Naive thymus-derived CD4-positive, alpha-beta T cell (primary cell): ENCODE data around the gene PLAAT5. TPM values are rescaled to one million over a fixed set of nuclear protein-coding genes. Genes with fewer than 3 reads are reported as not detected.

ENCODE experiments used
- ATAC-seq: fragments of 150-1000 bp; cut with Tn5 transposase; 2 replicates; pipeline ENCODE4 v1.10.0; 2021; ENCODE audit warnings: mild to moderate bottlenecking, moderate library complexity
- CTCF ChIA-PET: fragments of 350-600 bp; sonication (Branson Sonifier 250); formaldehyde crosslinking; loops from one replicate; lab custom pipeline; 2021; ENCODE audit warnings: antibody characterized with exemption; lab: Charles Lee
- POLR2A ChIA-PET: fragments of 350-600 bp; sonication (Branson Sonifier 250); formaldehyde crosslinking; loops from one replicate; lab custom pipeline; 2021; ENCODE audit warnings: antibody characterized with exemption, inconsistent platforms; lab: Charles Lee
- DNase-seq, 9 donors: peaks; one replicate each; pipeline versions ENCODE4 v3.0.0 to v3.0.0-alpha.2; 2020 to 2022; ENCODE audit warnings: mixed read lengths in 1 of 9
- H3K27ac ChIP-seq: one replicate; pipeline ENCODE4 v1.7.0; 2013; ENCODE audit warnings: mild to moderate bottlenecking, low read depth, low read length, moderate library complexity
- H3K27me3 ChIP-seq, 2 donors: one replicate each; pipeline ENCODE4 v1.7.0; 2013; ENCODE audit warnings: low read length in 2 of 2, mild to moderate bottlenecking in 2 of 2, moderate library complexity in 2 of 2; ENCODE audit not compliant: control insufficient read depth in 2 of 2, insufficient read depth in 2 of 2
- H3K36me3 ChIP-seq, 3 experiments: 1 replicate in 2 of 3; 2 replicates in 1 of 3; pipeline ENCODE4 v1.7.0; 2013; ENCODE audit warnings: low read length in 3 of 3, mild to moderate bottlenecking in 3 of 3, moderate library complexity in 1 of 3; ENCODE audit not compliant: insufficient read depth in 3 of 3, control insufficient read depth in 2 of 3
- H3K4me1 ChIP-seq, 2 donors: one replicate each; pipeline ENCODE4 v1.7.0; 2013; ENCODE audit warnings: low read length in 2 of 2, mild to moderate bottlenecking in 2 of 2, moderate library complexity in 1 of 2; ENCODE audit not compliant: control insufficient read depth in 2 of 2, insufficient read depth in 2 of 2
- H3K4me3 ChIP-seq: 2 replicates; pipeline ENCODE4 v1.7.0; 2013; ENCODE audit warnings: mild to moderate bottlenecking, low read length
- H3K9me3 ChIP-seq, 3 experiments: 1 replicate in 2 of 3; 2 replicates in 1 of 3; pipeline ENCODE4 v1.7.0; 2013; ENCODE audit warnings: low read length in 3 of 3; ENCODE audit not compliant: control insufficient read depth in 2 of 3
- H3K27ac Mint-ChIP-seq, 9 donors: one replicate each; pipeline ENCODE4 v1.8.0; 2020 to 2022; ENCODE audit warnings: mixed read lengths in 9 of 9, mild to moderate bottlenecking in 8 of 9, moderate library complexity in 5 of 9, inconsistent platforms in 2 of 9
- H3K27me3 Mint-ChIP-seq, 5 donors: one replicate each; pipeline ENCODE4 v1.8.0; 2021 to 2022; ENCODE audit warnings: mixed read lengths in 5 of 5, mild to moderate bottlenecking in 1 of 5
- H3K36me3 Mint-ChIP-seq, 5 donors: one replicate each; pipeline ENCODE4 v1.8.0; 2020 to 2022; ENCODE audit warnings: mixed read lengths in 5 of 5, mild to moderate bottlenecking in 3 of 5, inconsistent platforms in 1 of 5
- H3K4me1 Mint-ChIP-seq, 7 donors: one replicate each; pipeline ENCODE4 v1.8.0; 2020 to 2022; ENCODE audit warnings: mixed read lengths in 7 of 7, mild to moderate bottlenecking in 3 of 7, inconsistent platforms in 1 of 7
- H3K4me3 Mint-ChIP-seq, 10 donors: one replicate each; pipeline ENCODE4 v1.8.0; 2020 to 2022; ENCODE audit warnings: mild to moderate bottlenecking in 10 of 10, mixed read lengths in 10 of 10, moderate library complexity in 6 of 10, inconsistent platforms in 2 of 10
- H3K9me3 Mint-ChIP-seq, 11 donors: one replicate each; pipeline ENCODE4 v1.8.0; 2020 to 2022; ENCODE audit warnings: mixed read lengths in 11 of 11, mild to moderate bottlenecking in 4 of 11, inconsistent platforms in 1 of 11, moderate library complexity in 1 of 11
- intact Hi-C, 2 donors: fragments of 100-400 bp; cut with micrococcal nuclease; formaldehyde crosslinking; loops; one replicate each; pipeline ENCODE4 v1.15.1; 2023
- polyA plus RNA-seq, 2 donors: library from polyadenylated mRNA; unstranded; fragments of 300-500 nt; fragmentation: Illumina TruSeq; gene quantifications; one replicate each; pipeline ENCODE4 v1.2.3, GENCODE V29; 2021
- total RNA-seq, 6 experiments: library from RNA in 5 of 6; stranded (reverse) in 5 of 6; gene quantifications; 1 replicate in 5 of 6; 2 replicates in 1 of 6; pipeline ENCODE4 v1.2.3 and lab custom pipeline; 2021 to 2026

The PLAAT5 gene
- total and polyA plus RNA-seq, 7 experiments from 2014 or later: 1.1 TPM; not detected in 6

GRCh38 chr11:63494975-63495374 lies 4.0 kb upstream of the PLAAT5 start:
- no peak overlapping the region for H3K27ac ChIP-seq
- CTCF ChIA-PET: no interaction called here

GRCh38 chr11:63493127-63493526 lies 2.2 kb upstream of the PLAAT5 start:
- ChIA-PET POLR2A (interaction anchor here (4.3 kb wide), 1 partner anchor 43 kb away, joined by 19 read pairs; the partner anchor contains the start of gene PLAAT4), CTCF (no interaction called here)
- H3K9me3 ChIP-seq: no peaks in the 10 kb centered on the region
- intact Hi-C loops: no loop called here
- no peaks in the 10 kb centered on the region for H3K36me3 ChIP-seq
- H3K4me1 ChIP-seq: no peaks in the 10 kb centered on the region
- no peak overlapping the region for H3K27ac Mint-ChIP-seq
- peaks cover 0 to 13% (median 0%) of the 10 kb centered on the region in 11 donors for H3K9me3 Mint-ChIP-seq
- no peak for DNase-seq
- H3K27me3 ChIP-seq: no peaks in the 10 kb centered on the region
- H3K27me3 Mint-ChIP-seq: peaks cover 36 to 81% (median 45%) of the 10 kb centered on the region in 5 donors
- ATAC-seq: no peak
- peaks cover 8 to 19% (median 13%) of the 10 kb centered on the region in 7 donors for H3K4me1 Mint-ChIP-seq
- H3K27ac ChIP-seq: no peak overlapping the region
- H3K4me3 Mint-ChIP-seq: no peak overlapping the region
- no peak overlapping the region for H3K4me3 ChIP-seq
- H3K36me3 Mint-ChIP-seq: peaks cover 0 to 8% (median 2%) of the 10 kb centered on the region in 5 donors

More at GRCh38 chr11:63494975-63495374, 4.0 kb upstream of the PLAAT5 start:
- Histone ChIP-seq H3K4me1 (no peaks in the 10 kb centered on the region), H3K4me3 (no peak overlapping the region), H3K36me3 (no peaks in the 10 kb centered on the region), H3K9me3 (peaks cover 0 to 3% (median 3%) of the 10 kb centered on the region in 3 experiments), H3K27me3 (no peaks in the 10 kb centered on the region)
- peaks cover 6 to 18% (median 13%) of the 10 kb centered on the region in 7 donors for H3K4me1 Mint-ChIP-seq
- H3K27ac Mint-ChIP-seq: peak overlapping the region in 1 of 9 donors; percentile 8
- peaks cover 41 to 71% (median 54%) of the 10 kb centered on the region in 5 donors for H3K27me3 Mint-ChIP-seq
- POLR2A ChIA-PET: no interaction called here
- peaks cover 0 to 12% (median 4%) of the 10 kb centered on the region in 5 donors for H3K36me3 Mint-ChIP-seq
- intact Hi-C loops: no loop called here
- ATAC-seq (no peak), DNase-seq (no peak)
- no peak overlapping the region for H3K4me3 Mint-ChIP-seq
- H3K9me3 Mint-ChIP-seq: peaks cover 0 to 29% (median 9%) of the 10 kb centered on the region in 11 donors

- intact Hi-C loops: no loop called here
- CTCF ChIA-PET: no interaction called here
- Mint-ChIP-seq H3K27me3 (peaks cover 32 to 81% (median 39%) of the 10 kb centered on the region in 5 donors), H3K36me3 (peaks cover 0 to 8% (median 0%) of the 10 kb centered on the region in 5 donors), H3K4me3 (peak overlapping the region in 5 of 10 donors; percentile 8 to 81 (median 77)), H3K9me3 (peaks cover 0 to 6% (median 0%) of the 10 kb centered on the region in 11 donors), H3K27ac (no peak overlapping the region), H3K4me1 (peaks cover 8 to 19% (median 13%) of the 10 kb centered on the region in 7 donors)
- no peaks in the 10 kb centered on the region for H3K36me3 ChIP-seq
- H3K27ac ChIP-seq: no peak overlapping the region
- H3K4me1 ChIP-seq: no peaks in the 10 kb centered on the region
- no peaks in the 10 kb centered on the region for H3K27me3 ChIP-seq
- DNase-seq (no peak), ATAC-seq (no peak)
- POLR2A ChIA-PET: interaction anchor here (4.3 kb wide), 1 partner anchor 44 kb away, joined by 19 read pairs; the partner anchor contains the start of gene PLAAT4
- no peaks in the 10 kb centered on the region for H3K9me3 ChIP-seq
- no peak overlapping the region for H3K4me3 ChIP-seq
Measured at GRCh38 chr11:63492441-63492840, 1.5 kb upstream of the PLAAT5 start.

GRCh38 chr11:63491636-63492372 lies 837 bp upstream of the PLAAT5 start:
- Histone ChIP-seq H3K27me3 (no peaks in the 10 kb centered on the region), H3K4me3 (peak overlapping the region; percentile 41), H3K36me3 (no peaks in the 10 kb centered on the region), H3K9me3 (no peaks in the 10 kb centered on the region), H3K4me1 (no peaks in the 10 kb centered on the region), H3K27ac (no peak overlapping the region)
- ChIA-PET CTCF (interaction anchor here (0.7 to 1.2 kb wide), 2 partner anchors 29 to 144 kb away, joined by 3 to 4 read pairs; no protein-coding TSS in a partner anchor), POLR2A (interaction anchor here (0.7 to 4.3 kb wide), 2 partner anchors 12 to 45 kb away, joined by 3 to 19 read pairs; partner anchors contain the start of gene PLAAT4)
- H3K36me3 Mint-ChIP-seq: peaks cover 0 to 8% (median 0%) of the 10 kb centered on the region in 5 donors
- peak in 6 of 9 donors; percentile 4 to 30 (median 12) for DNase-seq
- peaks cover 31 to 81% (median 32%) of the 10 kb centered on the region in 5 donors for H3K27me3 Mint-ChIP-seq
- peaks cover 0 to 5% (median 0%) of the 10 kb centered on the region in 11 donors for H3K9me3 Mint-ChIP-seq
- intact Hi-C loops: no loop called here
- no peak overlapping the region for H3K27ac Mint-ChIP-seq
- ATAC-seq: peak; percentile 81
- peak overlapping the region; percentile 34 to 88 (median 76) for H3K4me3 Mint-ChIP-seq
- peaks cover 8 to 19% (median 13%) of the 10 kb centered on the region in 7 donors for H3K4me1 Mint-ChIP-seq

- no peaks in the 10 kb centered on the region for H3K27me3 ChIP-seq
- DNase-seq (no peak), ATAC-seq (peak; percentile 6)
- ChIA-PET POLR2A (interaction anchor here (0.7 to 4.3 kb wide), 2 partner anchors 12 to 45 kb away, joined by 3 to 19 read pairs; partner anchors contain the start of gene PLAAT4), CTCF (interaction anchor here (0.7 to 1.2 kb wide), 2 partner anchors 29 to 144 kb away, joined by 3 to 4 read pairs; no protein-coding TSS in a partner anchor)
- no peak overlapping the region for H3K27ac ChIP-seq
- Mint-ChIP-seq H3K27ac (peak overlapping the region in 1 of 9 donors; percentile 64), H3K4me3 (peak overlapping the region; percentile 77 to 88 (median 84)), H3K36me3 (peaks cover 0 to 8% (median 0%) of the 10 kb centered on the region in 5 donors), H3K27me3 (peaks cover 26 to 77% (median 28%) of the 10 kb centered on the region in 5 donors), H3K4me1 (peaks cover 8 to 19% (median 13%) of the 10 kb centered on the region in 7 donors), H3K9me3 (peaks cover 0 to 8% (median 1%) of the 10 kb centered on the region in 11 donors)
- no peaks in the 10 kb centered on the region for H3K36me3 ChIP-seq
- no peaks in the 10 kb centered on the region for H3K9me3 ChIP-seq
- intact Hi-C loops: no loop called here
- H3K4me1 ChIP-seq: no peaks in the 10 kb centered on the region
- H3K4me3 ChIP-seq: peak overlapping the region; percentile 41
Measured at GRCh38 chr11:63491240-63491587, 247 bp upstream of the PLAAT5 start.

GRCh38 chr11:63489879-63490278 lies 1.1 kb downstream of the PLAAT5 start:
- ATAC-seq (no peak), DNase-seq (no peak)
- intact Hi-C loops: no loop called here
- ChIA-PET CTCF (interaction anchor here (0.7 to 1.3 kb wide), 3 partner anchors 10 to 148 kb away, joined by 3 read pairs; no protein-coding TSS in a partner anchor), POLR2A (interaction anchor here (1.3 to 4.3 kb wide), 2 partner anchors 47 to 62 kb away, joined by 5 to 19 read pairs; partner anchors contain the start of gene PLAAT4)
- no peaks in the 10 kb centered on the region for H3K4me1 ChIP-seq
- no peaks in the 10 kb centered on the region for H3K9me3 ChIP-seq
- Mint-ChIP-seq H3K36me3 (peaks cover 0 to 8% (median 3%) of the 10 kb centered on the region in 5 donors), H3K4me1 (peaks cover 8 to 19% (median 13%) of the 10 kb centered on the region in 7 donors), H3K4me3 (peak overlapping the region in 6 of 10 donors; percentile 27 to 81 (median 49)), H3K9me3 (peaks cover under 1 to 22% (median 12%) of the 10 kb centered on the region in 11 donors), H3K27me3 (peaks cover 19 to 81% (median 27%) of the 10 kb centered on the region in 5 donors), H3K27ac (no peak overlapping the region)
- H3K36me3 ChIP-seq: no peaks in the 10 kb centered on the region
- H3K27me3 ChIP-seq: no peaks in the 10 kb centered on the region
- H3K27ac ChIP-seq: no peak overlapping the region
- no peak overlapping the region for H3K4me3 ChIP-seq
